Tongue (tissue), 2 donors: Measurements from ENCODE around the gene RAB8A. TPM values are rescaled to one million over a fixed set of nuclear protein-coding genes. Genes with fewer than 3 reads are reported as not detected.

ENCODE experiments used
- DNase-seq: peaks from one replicate; pipeline ENCODE4 v3.0.0-alpha.2; 2015
- total RNA-seq: library from RNA; depleted of rRNA; stranded (reverse); fragments of >200 nt; gene quantifications from one replicate; pipeline ENCODE4 v1.2.3, GENCODE V29; 2014

Gene RAB8A
- total RNA-seq, 1 donor from 2014 or later = 36.4 TPM

DNA sequence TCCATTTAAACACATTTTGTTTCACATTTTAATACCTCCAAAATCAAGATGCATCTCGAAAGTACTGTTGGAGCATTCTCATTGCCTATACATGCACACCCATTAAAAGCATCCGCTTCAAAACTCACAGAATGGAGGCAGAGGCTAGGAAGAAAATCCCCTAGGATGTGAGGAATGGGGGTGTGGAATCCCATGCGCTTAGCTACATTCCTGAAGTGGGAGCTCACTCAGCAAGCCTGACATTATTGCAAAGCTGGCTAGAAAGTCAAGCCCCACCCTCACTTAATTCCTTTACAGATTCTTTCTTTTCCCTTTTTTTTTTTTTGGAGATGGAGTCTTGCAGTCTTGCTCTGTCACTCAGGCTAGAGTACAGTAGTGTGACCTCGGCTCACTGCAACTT lies 68.9 kb downstream of the RAB8A start:
- peak; percentile 20 for DNase-seq

Other genes with a start within 250 kb of the RAB8A start
- gene CYP4F2, start 213.8 kb upstream of the RAB8A start, total RNA-seq = not detected
- not detected for gene CYP4F11, start 177.4 kb upstream of the RAB8A start, total RNA-seq
- gene OR10H4, start 162.9 kb upstream of the RAB8A start, total RNA-seq = not detected
- 220 TPM for gene TPM4, start 35.4 kb upstream of the RAB8A start, total RNA-seq
- 1.1 TPM for gene HSH2D, start 31.8 kb downstream of the RAB8A start, total RNA-seq
- not detected for gene CIB3, start 61.6 kb downstream of the RAB8A start, total RNA-seq
- 73.4 TPM for gene FAM32A, start 73.5 kb downstream of the RAB8A start, total RNA-seq
- 36.8 TPM for gene AP1M1, start 86.0 kb downstream of the RAB8A start, total RNA-seq
- gene KLF2, start 212.9 kb downstream of the RAB8A start, total RNA-seq = 14.2 TPM